ENCODE results near the gene PEX7.

- no peak for TF ChIP-seq CTCF (IDR thresholded peaks at IDR 0.05; ENCODE audit: low read length)
- TF ChIP-seq EZH2 (optimal IDR thresholded peaks at IDR 0.05; ENCODE audit: low read depth, low read length) = no peak
- no peak for TF ChIP-seq EZH2phosphoT487 (IDR thresholded peaks at IDR 0.05; ENCODE audit: low read length)
Observed at GRCh38 chr6:136901212-136901784, 78.9 kb downstream of the PEX7 start.
